K562 (cell line): ENCODE results near the gene RNPEP. TPM values are rescaled to one million over a fixed set of nuclear protein-coding genes. Genes with fewer than 3 reads are reported as not detected.

Experiments
- BACH1 ChIP-seq: fragments of 200-800 bp; sonication (Bioruptor generic); IDR thresholded peaks from 2 replicates; pipeline ENCODE4 v1.6.1; 2016; ENCODE audit warnings: missing genetic modification characterization, missing compliant biosample characterization
- CHCHD3 ChIP-seq: fragments of 250-450 bp; sonication (Bioruptor Pico); IDR thresholded peaks from 2 replicates; pipeline ENCODE4 v2.1.2; 2022; ENCODE audit warnings: mild to moderate bottlenecking
- DPF2 ChIP-seq: fragments of 450-650 bp; IDR thresholded peaks from 2 replicates; pipeline ENCODE4 v1.6.1; 2016
- ERF ChIP-seq: fragments of 450-650 bp; formaldehyde crosslinking; IDR thresholded peaks from 2 replicates; pipeline ENCODE4 v1.4.0; 2020; ENCODE audit warnings: mild to moderate bottlenecking, mixed read lengths
- ETS2 ChIP-seq: IDR thresholded peaks from 2 replicates; pipeline ENCODE4 v1.6.1; 2016; ENCODE audit warnings: borderline replicate concordance, missing genetic modification characterization, mild to moderate bottlenecking, moderate library complexity, missing compliant biosample characterization; ENCODE audit not compliant: poor library complexity, severe bottlenecking
- KLF13 ChIP-seq: fragments of 450-650 bp; IDR thresholded peaks from 2 replicates; pipeline ENCODE4 v1.6.1; 2016; ENCODE audit warnings: missing genetic modification characterization, low read depth, mild to moderate bottlenecking, missing compliant biosample characterization, moderate library complexity, borderline replicate concordance
- MNT ChIP-seq, 2 experiments: fragments of 450-650 bp; conservative IDR thresholded peaks; 2 replicates each; pipeline ENCODE4 v1.6.1; 2017; ENCODE audit warnings: mild to moderate bottlenecking in 2 of 2, moderate library complexity in 2 of 2
- MTA1 ChIP-seq: fragments of 450-650 bp; IDR thresholded peaks from 2 replicates; pipeline ENCODE4 v1.6.1; 2017; ENCODE audit warnings: borderline replicate concordance
- NBN ChIP-seq: fragments of 450-650 bp; IDR thresholded peaks from 2 replicates; pipeline ENCODE4 v1.6.1; 2016; ENCODE audit warnings: low read depth, mild to moderate bottlenecking
- NEUROD1 ChIP-seq: fragments of 150-350 bp; IDR thresholded peaks from 2 replicates; pipeline ENCODE4 v1.6.1; 2014; ENCODE audit warnings: borderline replicate concordance, low read length, low read depth; ENCODE audit not compliant: partially characterized antibody
- NFRKB ChIP-seq: fragments of 450-650 bp; IDR thresholded peaks from 2 replicates; pipeline ENCODE4 v1.6.1; 2016; ENCODE audit warnings: low read depth
- RUNX1 ChIP-seq: sonication (generic); IDR thresholded peaks from 2 replicates; pipeline ENCODE4 v1.6.1; 2016; ENCODE audit warnings: antibody characterized with exemption, low read depth
- SPI1 ChIP-seq: IDR thresholded peaks from 2 replicates; pipeline ENCODE4 v1.6.1; 2011; ENCODE audit warnings: low read depth, low read length, control low read depth, borderline replicate concordance
- TBL1XR1 ChIP-seq, 2 experiments: IDR thresholded peaks; 2 replicates each; pipeline ENCODE4 v1.6.1; 2012; ENCODE audit warnings: improper control_type of control experiment in 2 of 2, low read length in 2 of 2, mild to moderate bottlenecking in 1 of 2
- ZFX ChIP-seq: sonication (generic); formaldehyde crosslinking; IDR thresholded peaks from 2 replicates; pipeline ENCODE4 v1.8.0; 2022; ENCODE audit warnings: mild to moderate bottlenecking, missing genetic modification reagents, moderate library complexity
- ZNF140 ChIP-seq: fragments of 250-450 bp; sonication (Bioruptor Pico); IDR thresholded peaks from 2 replicates; pipeline ENCODE4 v1.8.0; 2021; ENCODE audit warnings: moderate library complexity, mild to moderate bottlenecking, inconsistent platforms
- ZNF263 ChIP-seq: sonication (generic); formaldehyde crosslinking; IDR thresholded peaks from 2 replicates; pipeline ENCODE4 v1.8.0; 2022; ENCODE audit warnings: mild to moderate bottlenecking, missing genetic modification reagents, borderline replicate concordance
- polyA plus RNA-seq, 8 experiments: library from polyadenylated mRNA; depleted of rRNA in 4 of 8; stranded (reverse) in 5 of 8; unstranded in 3 of 8; fragments of >200 nt; fragmentation: Nextera tagmentation in 2 of 8; fragmentation: Illumina TruSeq in 1 of 8; extraction: Ambion mirVana in 2 of 8; extraction: Trizol in 1 of 8; gene quantifications; 2 replicates each; pipeline versions ENCODE4 v1.2.1 to v1.2.3, GENCODE V29; 2011 to 2014; ENCODE audit warnings: inconsistent platforms in 1 of 8, missing spikeins in 1 of 8
- total RNA-seq, 7 experiments: library from RNA; depleted of rRNA in 6 of 7; stranded (reverse); fragments of >200 nt in 6 of 7; fragmentation: Illumina TruSeq in 2 of 7; extraction: Trizol in 2 of 7; gene quantifications; 2 replicates each; pipeline versions ENCODE4 v1.2.1 to v1.2.3, GENCODE V29; 2011 to 2021; ENCODE audit warnings: low replicate concordance in 1 of 7
- TF ChIP-seq, protein P1 (sequence below): fragments of 450-650 bp; formaldehyde crosslinking; IDR thresholded peaks from 2 replicates; pipeline ENCODE4 v1.4.0; 2020; ENCODE audit warnings: mild to moderate bottlenecking
- TF ChIP-seq, protein P2 (sequence below), 3 experiments: fragments of 200-800 bp in 1 of 3; fragments of 250-450 bp in 1 of 3; fragments of 450-650 bp in 1 of 3; sonication (Bioruptor Pico) in 1 of 3; sonication (Bioruptor generic) in 1 of 3; formaldehyde crosslinking in 1 of 3; IDR thresholded peaks; 2 replicates each; pipeline versions ENCODE4 v1.6.1 to v1.8.0; 2016 to 2022; ENCODE audit warnings: mild to moderate bottlenecking in 2 of 3, missing genetic modification characterization in 2 of 3, missing compliant biosample characterization in 1 of 3, moderate library complexity in 1 of 3

The RNPEP gene
- total and polyA plus RNA-seq, 9 of the 15 experiments (the other 6 are each of a cell fraction or from before 2014, with no cell fraction given) = 27.5 to 131 (median 63.4) TPM

- TF ChIP-seq CHCHD3 = no peak
- TF ChIP-seq MNT (conservative IDR thresholded peaks at IDR 0.05) = peak in 1 of 2 experiments; percentile 17; a peak in 1 of 4 replicates
- no peak for TF ChIP-seq KLF13 (tag)
- TF ChIP-seq NEUROD1 = peak; percentile 30
- TF ChIP-seq DPF2 = peak; percentile 85
- TF ChIP-seq ZNF140 (CRISPR knock-in tag) = no peak
- peak in 1 of 2 experiments; percentile 64; a peak in 1 of 4 replicates for TF ChIP-seq TBL1XR1 (IDR thresholded peaks at IDR 0.05; ENCODE audit: low read length in 2 of 2)
- TF ChIP-seq ERF = no peak
- no peak for TF ChIP-seq BACH1 (tag)
- TF ChIP-seq, protein P1, sequence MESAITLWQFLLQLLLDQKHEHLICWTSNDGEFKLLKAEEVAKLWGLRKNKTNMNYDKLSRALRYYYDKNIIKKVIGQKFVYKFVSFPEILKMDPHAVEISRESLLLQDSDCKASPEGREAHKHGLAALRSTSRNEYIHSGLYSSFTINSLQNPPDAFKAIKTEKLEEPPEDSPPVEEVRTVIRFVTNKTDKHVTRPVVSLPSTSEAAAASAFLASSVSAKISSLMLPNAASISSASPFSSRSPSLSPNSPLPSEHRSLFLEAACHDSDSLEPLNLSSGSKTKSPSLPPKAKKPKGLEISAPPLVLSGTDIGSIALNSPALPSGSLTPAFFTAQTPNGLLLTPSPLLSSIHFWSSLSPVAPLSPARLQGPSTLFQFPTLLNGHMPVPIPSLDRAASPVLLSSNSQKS = no peak
- TF ChIP-seq NFRKB = no peak
- TF ChIP-seq NBN = peak; percentile 58; the same call in 1 of the 2 replicates
- TF ChIP-seq ZNF263 (CRISPR knock-in tag) = peak; percentile 52; the same call in 1 of the 2 replicates
- TF ChIP-seq ETS2 (tag) = no peak
- TF ChIP-seq SPI1 = peak; percentile 35; the same call in 1 of the 2 replicates
- no peak for TF ChIP-seq ZFX
- TF ChIP-seq MTA1 = peak; percentile 70
- peak; percentile 70; the same call in 1 of the 2 replicates for TF ChIP-seq RUNX1
- TF ChIP-seq, protein P2, sequence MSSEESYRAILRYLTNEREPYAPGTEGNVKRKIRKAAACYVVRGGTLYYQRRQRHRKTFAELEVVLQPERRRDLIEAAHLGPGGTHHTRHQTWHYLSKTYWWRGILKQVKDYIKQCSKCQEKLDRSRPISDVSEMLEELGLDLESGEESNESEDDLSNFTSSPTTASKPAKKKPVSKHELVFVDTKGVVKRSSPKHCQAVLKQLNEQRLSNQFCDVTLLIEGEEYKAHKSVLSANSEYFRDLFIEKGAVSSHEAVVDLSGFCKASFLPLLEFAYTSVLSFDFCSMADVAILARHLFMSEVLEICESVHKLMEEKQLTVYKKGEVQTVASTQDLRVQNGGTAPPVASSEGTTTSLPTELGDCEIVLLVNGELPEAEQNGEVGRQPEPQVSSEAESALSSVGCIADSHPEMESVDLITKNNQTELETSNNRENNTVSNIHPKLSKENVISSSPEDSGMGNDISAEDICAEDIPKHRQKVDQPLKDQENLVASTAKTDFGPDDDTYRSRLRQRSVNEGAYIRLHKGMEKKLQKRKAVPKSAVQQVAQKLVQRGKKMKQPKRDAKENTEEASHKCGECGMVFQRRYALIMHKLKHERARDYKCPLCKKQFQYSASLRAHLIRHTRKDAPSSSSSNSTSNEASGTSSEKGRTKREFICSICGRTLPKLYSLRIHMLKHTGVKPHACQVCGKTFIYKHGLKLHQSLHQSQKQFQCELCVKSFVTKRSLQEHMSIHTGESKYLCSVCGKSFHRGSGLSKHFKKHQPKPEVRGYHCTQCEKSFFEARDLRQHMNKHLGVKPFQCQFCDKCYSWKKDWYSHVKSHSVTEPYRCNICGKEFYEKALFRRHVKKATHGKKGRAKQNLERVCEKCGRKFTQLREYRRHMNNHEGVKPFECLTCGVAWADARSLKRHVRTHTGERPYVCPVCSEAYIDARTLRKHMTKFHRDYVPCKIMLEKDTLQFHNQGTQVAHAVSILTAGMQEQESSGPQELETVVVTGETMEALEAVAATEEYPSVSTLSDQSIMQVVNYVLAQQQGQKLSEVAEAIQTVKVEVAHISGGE (CRISPR knock-in tag; IDR thresholded peaks at IDR 0.05) = peak in 1 of 3 experiments; percentile 57; a peak in 2 of 6 replicates
Observed at GRCh38 chr1:202007805-202008489, 25.5 kb downstream of the RNPEP start (continued).
